NCI-H146 (cell line): ENCODE measurements around the gene KHDRBS2.
"Not testable (repeated sequence)": the region's sequence is repeated elsewhere in the genome, so short reads cannot be mapped to it uniquely, and the experiment has no call there.

Experiments
- DNase-seq: peaks from one replicate; lab custom pipeline; 2025; lab: John Stamatoyannopoulos, UW

KHDRBS2 gene

DNA sequence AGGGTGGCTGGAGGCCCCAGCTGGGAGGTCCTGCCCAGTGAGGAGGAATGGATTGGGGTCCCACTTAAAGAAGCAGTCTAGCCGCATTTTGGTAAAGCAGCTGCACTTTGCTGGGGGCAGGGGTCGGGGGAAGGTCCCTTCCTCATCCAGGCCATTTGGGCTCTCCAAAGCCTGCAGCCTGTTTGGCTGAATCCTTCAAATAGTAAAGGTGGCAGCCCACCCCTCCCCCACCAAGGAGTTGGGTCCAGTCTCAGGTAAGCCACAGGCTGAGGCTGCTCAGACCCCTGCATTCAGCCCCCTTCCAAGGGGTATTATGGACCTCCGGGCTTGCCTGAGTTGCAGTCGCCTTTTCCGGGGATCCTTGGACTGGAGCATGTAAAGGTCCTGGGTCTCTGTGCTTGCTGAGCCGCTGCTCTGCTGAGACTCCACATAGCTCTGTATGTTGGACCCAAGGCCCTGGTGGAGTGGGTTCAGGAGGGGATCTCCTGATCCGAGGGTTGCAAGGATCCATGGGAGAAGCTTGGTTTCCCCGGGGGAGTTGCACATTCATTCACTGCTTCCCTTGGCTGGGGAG, 417.4 kb downstream of the KHDRBS2 start:
- DNase-seq, result no peak

DNA sequence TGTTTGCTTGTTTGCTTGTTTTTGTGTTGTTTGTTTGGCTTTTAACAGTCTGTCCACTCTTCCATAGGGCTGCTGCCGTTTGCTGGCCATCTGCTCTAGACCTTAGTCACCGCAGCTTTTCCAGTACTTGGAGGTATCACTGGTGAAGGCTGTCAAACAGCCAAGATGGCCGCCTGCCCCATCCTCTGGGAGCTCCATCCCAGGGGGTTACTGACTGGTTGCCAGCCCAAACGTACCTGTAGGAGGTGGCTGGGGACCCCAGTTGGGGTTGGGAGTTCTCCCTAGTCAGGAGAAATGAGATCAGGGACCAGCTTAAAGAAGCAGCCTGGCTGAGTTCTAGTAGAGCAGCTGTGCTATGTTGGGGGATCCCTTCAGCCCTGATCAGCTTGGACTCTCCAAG, 418.4 kb downstream of the KHDRBS2 start:
- no peak for DNase-seq

DNA sequence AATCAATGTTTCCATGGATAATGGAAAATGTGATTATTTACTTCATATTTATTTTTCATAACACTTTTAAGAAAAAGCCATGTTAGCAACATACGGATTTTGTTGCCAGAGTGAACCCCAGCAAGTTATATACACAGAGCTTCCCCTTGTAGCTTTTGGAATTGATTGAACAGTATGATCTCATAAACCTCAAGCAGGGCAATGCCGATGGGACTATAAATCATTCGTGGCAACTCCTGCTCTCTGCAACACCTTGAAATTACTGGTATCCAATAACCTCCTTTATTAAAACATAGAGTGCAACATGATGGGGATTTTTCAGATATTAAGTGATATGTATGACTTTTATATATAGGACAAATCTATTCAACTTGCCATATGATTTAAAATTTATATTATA, 428.5 kb downstream of the KHDRBS2 start:
- no peak for DNase-seq

DNA sequence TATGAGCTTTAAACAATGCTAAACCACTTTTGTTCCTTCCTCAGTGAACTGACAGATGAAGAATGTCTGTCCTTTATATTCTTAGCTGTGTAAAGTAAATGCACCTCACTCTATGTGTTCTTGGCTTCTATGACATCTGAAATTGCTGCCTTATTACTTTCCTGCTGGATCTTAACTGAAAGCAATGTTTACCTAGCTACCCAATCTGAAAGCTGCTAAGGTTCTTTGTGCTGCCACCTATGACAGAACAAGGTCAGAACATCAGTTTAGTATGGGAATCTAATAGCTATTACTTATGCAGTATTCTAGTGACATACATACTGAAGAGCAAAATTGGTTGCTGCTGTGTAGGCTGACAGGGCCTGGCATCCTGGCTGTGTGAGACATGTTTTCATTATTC, 444.1 kb downstream of the KHDRBS2 start:
- DNase-seq, result no peak

DNA sequence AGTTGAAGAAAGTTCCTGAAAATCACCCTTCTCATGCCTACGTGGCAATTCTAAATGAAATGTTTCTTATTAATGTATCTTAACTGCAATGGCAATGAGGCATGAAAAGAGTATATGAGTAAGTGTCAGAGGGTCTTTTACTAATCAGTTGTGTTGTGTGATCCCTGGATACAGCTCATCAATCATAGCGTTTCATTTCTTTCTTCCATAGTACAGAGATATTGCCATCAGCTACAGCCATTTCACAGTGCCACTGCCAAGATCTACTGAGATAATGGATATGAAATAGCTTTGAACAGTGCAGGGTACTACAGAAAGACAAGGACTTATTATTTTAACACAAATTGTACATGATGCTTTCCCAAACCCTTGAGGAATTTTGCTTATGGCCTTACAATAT, 450.8 kb downstream of the KHDRBS2 start:
- DNase-seq, result no peak

DNA sequence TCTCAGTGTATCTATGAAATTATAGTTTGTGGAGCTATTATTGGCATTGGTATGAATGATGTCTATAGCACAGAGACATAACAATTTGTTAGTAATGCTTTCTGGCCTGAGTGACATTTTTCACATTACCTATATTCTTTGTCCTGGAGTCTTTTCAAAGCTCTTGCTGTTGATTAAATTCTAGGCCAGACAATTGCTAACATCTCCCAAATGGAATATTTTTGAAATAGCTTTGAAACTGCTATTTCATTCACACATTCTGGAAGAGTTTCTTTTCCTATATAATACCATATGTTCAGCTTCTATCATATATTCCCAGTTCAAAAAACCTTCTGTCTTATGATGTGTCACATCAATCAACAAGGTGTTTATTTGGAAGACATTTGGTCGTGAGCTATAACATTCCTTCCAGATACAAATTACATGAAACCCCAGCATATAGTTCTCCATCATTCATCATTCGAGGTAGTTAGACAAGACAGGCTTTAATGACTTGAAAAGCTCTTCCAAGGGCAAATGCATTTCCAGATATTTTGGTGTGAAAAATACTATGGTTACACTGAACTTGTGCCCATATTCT, 452.8 kb downstream of the KHDRBS2 start:
- no peak for DNase-seq

DNA sequence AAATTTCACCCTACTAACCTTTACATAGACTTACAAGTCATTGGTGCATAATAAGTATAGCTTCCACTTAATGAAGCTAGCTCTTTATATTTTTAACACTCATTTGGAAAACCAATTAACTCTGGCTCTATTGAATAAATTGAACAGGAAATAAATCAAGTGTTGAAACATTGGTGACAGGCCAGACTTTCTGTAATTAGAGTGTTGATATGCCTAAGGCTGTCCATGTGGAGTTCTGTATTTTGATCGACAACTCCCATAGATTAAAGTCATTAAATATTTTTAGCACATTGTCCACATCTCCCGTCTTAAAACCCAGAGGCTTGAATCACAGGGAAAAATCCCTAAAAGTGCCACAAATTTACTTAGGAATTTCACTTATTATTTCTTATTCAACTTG, 468.3 kb downstream of the KHDRBS2 start:
- no peak for DNase-seq

DNA sequence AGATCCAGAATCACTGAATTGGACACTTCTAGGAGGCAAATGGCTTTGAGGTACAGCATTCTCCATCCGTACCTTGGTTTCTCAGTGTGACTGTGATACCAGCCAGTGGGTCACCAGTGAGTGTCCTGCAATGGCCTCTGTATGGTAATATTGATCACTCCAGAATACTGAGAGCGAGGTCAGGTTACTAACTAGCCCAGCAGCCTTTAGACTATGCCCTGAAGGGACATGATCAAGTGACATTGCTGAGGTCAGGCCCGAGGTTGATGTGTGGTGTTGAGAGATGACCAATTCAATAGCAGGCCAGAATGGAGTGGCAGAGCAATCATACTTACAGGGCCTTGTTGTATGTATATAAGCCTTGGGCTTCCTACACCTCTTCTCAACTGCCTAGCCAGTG, 476.0 kb downstream of the KHDRBS2 start:
- DNase-seq, result no peak

DNA sequence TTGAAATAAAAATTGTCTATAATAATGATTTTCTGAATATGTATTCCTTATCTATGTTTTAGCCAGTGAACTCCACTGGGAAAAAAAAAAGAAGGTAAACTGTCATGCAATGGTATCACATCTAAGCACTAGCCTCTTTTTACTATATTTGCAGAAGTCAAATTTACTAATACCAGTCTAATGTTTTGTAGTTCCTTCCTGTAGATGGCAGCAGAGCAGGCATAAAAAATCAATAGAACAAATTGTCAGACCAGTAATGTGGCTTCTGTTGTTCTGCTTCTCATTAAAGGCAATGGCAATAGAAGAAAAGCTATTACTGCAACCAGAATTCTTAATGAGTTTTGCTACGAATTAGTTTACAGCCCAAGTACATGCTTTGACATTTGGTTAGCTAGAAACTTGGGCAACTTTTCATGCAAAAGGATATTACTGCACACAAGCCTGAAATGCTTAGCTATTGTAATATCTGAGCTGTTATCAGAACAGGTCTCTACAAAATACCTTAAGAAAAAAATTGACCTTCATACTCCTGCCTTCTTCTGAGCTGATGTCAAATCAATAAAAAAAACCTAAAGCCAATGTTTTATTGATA, 476.9 kb downstream of the KHDRBS2 start:
- DNase-seq, result peak; percentile 30

DNA sequence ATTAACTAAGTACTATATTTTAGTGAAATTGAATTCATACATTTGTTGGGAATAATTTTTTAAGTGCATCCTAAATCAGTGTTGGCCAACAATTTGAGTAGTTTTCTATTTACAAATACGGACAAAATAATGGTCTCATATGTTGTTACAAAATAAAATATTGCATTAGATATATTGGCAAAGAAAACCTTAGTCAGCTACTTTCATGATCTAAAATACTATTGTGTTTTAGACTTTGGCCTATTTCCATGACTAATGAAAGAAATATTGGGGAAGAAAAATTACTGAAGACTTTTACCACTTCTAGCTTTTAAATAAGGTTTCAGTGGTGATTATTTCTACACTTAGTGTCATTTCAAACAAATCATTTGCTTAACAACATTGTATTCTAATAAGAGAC, 498.0 kb downstream of the KHDRBS2 start:
- DNase-seq, result no peak

DNA sequence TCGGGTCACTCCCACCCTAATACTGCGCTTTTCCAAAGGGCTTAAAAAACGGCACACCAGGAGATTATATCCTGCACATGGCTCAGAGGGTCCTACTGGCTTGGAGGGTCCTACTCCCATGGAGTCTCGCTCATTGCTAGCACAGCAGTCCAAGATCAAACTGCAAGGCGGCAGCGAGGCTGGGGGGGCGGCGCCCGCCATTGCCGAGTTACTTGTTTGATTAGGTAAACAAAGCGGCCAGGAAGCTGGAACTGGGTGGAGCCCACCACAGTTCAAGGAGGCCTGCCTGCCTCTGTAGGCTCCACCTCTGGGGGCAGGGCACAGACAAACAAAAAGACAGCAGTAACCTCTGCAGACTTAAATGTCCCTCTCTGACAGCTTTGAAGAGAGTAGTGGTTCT, 516.6 kb downstream of the KHDRBS2 start:
- DNase-seq, result not testable (repeated sequence)

DNA sequence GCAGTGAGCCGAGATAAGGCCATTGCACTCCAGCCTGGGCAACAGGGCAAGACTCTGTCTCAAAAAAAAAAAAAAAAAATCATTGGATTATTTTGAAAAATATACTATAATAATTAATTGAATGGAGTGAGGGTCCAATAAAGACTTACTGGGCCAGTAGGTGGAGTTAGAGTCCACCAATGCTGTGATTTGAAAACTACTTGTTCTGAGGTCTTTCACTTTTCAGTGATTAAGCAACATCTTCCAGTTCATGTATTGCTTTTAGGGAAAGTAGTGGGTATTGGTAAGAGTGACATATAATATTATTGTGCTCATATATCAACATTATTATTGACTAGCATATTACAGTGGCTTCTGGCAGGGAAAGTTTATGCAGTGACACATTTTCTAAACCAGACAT, 530.3 kb downstream of the KHDRBS2 start:
- no peak for DNase-seq

DNA sequence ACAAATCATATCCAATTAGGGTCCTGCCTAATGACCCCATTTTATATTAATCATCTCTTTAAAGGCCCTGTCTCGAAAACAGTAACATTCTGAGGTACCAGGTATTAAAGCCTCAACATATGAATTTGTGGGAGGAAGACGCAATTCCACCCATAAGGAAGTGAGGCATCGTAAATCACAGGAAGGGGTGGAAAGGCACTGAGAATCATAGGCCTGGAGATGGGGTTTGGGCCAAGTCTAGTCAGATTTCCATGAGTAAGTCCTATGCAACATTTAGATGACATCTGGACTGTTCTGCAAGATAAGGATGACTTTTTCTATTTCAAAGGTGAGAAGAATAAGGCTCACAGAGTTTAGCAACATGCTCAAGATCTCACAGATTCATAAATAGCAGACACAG, 534.0 kb downstream of the KHDRBS2 start:
- no peak for DNase-seq

DNA sequence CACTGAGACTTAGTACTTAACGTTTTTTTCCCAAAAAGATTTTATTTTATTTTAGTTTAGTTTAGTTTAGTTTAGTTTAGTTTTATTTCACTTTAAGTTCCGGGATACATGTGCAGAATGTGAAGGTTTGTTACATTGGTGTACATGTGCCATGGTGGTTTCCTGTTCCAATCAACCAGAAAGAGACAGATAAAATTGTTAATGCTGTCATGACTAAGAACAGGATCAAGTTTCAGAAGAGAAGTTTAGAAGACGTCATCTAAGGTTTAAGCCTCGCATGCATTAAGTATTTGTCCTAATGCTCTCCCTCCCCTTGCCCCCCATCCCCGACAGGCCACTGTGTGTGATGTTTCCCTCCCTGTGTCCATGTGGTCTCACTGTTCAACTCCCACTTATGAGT, 540.0 kb downstream of the KHDRBS2 start:
- DNase-seq, result no peak

DNA sequence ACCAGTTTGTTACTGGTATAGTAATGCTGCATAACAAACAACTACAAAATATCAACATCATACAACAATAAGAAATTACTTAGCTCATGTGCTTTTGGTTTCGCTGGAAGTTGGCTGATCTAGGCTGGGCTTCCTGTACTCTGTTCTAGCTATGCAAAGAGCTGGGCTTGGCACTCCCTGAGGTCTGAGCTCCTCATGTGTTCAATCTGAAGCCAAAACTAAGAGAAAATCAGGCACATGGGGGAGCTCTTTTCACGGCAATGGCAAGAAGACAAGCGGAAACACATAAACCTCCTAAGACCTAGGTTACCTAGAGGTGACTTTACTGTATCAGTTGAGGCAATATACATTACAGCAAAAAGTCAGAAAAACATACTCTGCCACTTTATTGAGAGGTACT, 574.2 kb downstream of the KHDRBS2 start:
- DNase-seq, result no peak

DNA sequence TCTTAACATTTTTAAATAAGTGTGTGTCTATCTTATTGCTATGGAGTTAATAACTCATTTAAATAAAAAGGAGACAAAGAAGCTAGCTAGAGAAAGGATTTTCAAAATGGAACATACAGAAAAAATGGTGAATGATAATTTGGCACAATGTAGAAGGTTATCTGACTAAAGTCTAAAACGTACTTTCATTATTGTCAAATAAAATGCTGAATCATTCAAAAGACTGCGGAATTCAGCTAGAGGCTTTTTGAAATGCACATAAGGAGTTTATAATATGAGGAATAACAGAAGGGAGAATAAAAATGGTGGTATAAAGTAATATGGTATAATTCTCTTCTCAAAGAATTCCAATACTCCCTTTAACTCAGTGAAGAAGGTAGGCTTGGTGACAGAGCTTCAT, 597.9 kb downstream of the KHDRBS2 start:
- no peak for DNase-seq

DNA sequence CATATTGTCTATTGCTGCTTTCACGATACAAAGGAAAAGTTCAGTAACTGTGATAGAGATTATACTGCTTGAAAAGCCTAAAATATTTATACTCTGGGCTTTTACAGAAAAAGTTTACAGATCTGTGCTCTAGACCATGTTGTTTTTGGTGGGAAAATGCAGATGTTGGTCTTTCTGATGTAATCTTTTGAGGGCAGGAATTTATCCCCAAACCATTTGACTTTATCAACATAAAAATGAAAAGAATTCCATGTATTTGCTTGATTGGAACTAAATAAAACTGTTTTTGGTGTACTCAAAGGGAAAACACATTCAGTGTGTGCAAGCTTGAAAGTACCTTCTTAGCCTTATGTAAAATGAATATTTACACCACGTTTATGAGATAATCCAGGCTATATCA, 603.5 kb downstream of the KHDRBS2 start:
- DNase-seq, result no peak

DNA sequence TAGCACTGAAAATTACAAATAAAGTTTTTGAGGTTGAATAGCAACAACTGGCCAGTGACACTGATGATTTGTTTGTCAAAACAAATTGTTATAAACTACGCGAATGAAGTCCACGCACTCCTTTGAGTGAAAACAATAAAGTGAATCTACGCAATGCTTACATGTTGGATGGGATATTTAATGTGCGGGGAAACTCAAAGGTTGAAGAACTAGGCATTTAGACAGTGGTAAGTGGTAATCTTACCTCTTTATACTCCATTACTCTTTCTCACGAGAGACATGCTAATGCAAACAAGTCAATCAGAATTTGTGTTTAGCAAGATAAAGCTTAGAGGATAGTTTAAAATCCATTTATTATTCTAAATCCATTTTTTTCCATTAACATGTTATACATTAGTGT, 606.4 kb downstream of the KHDRBS2 start:
- no peak for DNase-seq

DNA sequence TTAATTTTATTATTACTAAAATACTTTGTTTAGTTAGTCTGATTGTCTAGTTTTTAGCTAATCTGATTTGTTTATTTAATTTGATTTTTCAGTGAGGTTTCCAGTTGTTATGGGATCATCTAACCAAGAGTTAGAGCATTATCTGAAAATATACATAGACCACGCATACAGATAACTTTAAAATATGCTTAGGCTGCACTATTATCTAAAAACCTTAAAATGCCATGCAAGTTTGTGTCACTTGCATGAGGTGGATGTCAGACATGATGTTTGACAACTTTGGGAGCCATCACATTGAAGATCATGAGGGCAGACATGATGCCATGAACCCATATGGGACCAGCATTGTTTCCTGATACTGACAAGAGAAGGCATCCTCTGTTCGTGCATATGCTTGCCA, 610.3 kb downstream of the KHDRBS2 start:
- DNase-seq, result no peak

DNA sequence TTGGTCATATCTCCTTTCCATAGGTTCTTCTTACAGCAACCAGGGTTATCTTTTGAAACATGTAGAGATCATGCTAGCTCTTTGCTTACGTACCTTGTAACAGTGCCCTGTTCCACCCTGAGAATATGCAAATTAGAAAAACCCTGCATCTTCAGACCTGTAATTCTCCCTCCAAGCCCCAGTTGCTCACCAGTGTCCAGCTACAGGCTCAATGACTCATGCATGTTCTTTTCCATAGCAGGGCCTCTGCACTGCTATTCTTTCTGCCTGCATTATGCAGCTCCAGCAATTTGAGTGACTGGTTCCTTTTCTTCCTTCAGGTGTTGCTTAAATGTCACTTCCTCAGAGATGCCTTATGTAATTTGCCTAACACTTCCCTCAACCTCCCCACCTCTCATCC, 636.2 kb downstream of the KHDRBS2 start:
- DNase-seq, result no peak

DNA sequence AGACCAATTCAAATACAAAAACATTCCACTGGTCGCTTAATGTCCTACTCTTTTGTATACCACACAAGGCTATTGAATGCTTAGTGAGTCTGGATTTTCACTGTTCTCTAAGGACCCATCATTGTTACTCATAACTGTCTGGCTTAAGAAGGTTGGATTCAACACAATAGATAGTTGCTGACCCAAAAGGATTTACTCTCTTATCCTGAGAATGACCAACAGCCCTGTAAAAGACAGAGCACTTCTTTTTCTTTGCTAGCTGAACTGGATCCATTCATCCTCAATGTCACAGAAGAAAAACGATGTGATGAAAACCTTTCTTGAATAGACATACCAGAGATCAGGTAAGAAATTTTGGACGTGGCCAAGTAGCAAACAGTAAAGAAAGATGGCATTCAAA, 645.6 kb downstream of the KHDRBS2 start:
- DNase-seq, result no peak
